Heart left ventricle (tissue), 13 donors: Measurements from ENCODE around the gene SLC6A3.

Source experiments
- CTCF ChIP-seq, 12 donors: fragments of 200-600 bp; sonication (generic) in 4 of 12; IDR thresholded peaks; one replicate each; pipeline versions ENCODE4 v1.5.0 to v1.8.0; 2018 to 2022; ENCODE audit warnings: antibody characterized with exemption in 12 of 12, mild to moderate bottlenecking in 5 of 12
- POLR2A ChIP-seq, 2 donors: fragments of 450-650 bp; IDR thresholded peaks; one replicate each; pipeline ENCODE4 v1.6.1; 2017; ENCODE audit warnings: antibody characterized with exemption in 2 of 2, mild to moderate bottlenecking in 2 of 2, moderate library complexity in 2 of 2
- donor health status: ischemic (EF 13 %, LVEDD 7.1; RV severe dilation, severe dysfunction).
- donor health status: DM: no; HTN: yes; CAD: no.
- donor health status: DM: no; HTN: no; CAD: no.
- donor health status: ischemic (EF 25% LVEDD 6.9; RV normal size, moderate dysfunction).
- donor health status: ischemic (EF 25% LVEDD 5.7; RV mildly dilated, moderate dysfunction).
- donor health status: ischemic (EF 35%, LVEDD 5.7; RV mildly dilated, moderate dysfunction).
- donor health status: nonischemic (EF 11% LVEDD 7.7; RV severe dilation, severe dysfunction).
- donor health status: DM: yes; HTN: yes; CAD: no.
- donor health status: PGD.
- donor health status: ischemic (EF 29% LVEDD 5.4; RV normal size, mild dysfunction).
- donor health status: nonischemic (EF 23%, LVEDD 6.1; RV moderate dilation, normal function).

GRCh38 chr5:1357946-1358725 lies 87.1 kb downstream of the SLC6A3 start:
- TF ChIP-seq CTCF (IDR thresholded peaks at IDR 0.05), result no peak
- TF ChIP-seq POLR2A (IDR thresholded peaks at IDR 0.05), result no peak
